ENCODE measurements around the gene FTCD.
"Not testable (repeated sequence)": the region's sequence is repeated elsewhere in the genome, so short reads cannot be mapped to it uniquely, and the experiment has no call there.

GRCh38 chr21:46107376-46107775 lies 48.0 kb downstream of the FTCD start:
- TF ChIP-seq CTCF (conservative IDR thresholded peaks at IDR 0.05); EZH2 (IDR thresholded peaks at IDR 0.05; ENCODE audit: low read depth): not testable (repeated sequence)
